Pancreas (tissue), 10 donors: Measurements from ENCODE around the gene CNTNAP5. TPM values are rescaled to one million over a fixed set of nuclear protein-coding genes. Genes with fewer than 3 reads are reported as not detected.

Experiments
- ATAC-seq, 4 donors: fragments of 200-7000 bp; cut with Tn5 transposase; one replicate each; pipeline versions ENCODE4 v1.8.0 to v1.9.1; 2020; ENCODE audit warnings: mild to moderate bottlenecking in 4 of 4, moderate library complexity in 4 of 4
- DNase-seq, 6 donors: peaks; one replicate each; pipeline ENCODE4 v3.0.0-alpha.2; 2020
- FAIRE-seq: peaks from 2 replicates; lab custom pipeline; 2012; peaks lifted over from hg19 to GRCh38; lab: Jason Lieb, UNC
- H3K27ac ChIP-seq, 4 donors: fragments of 200-600 bp; sonication (generic); 1 replicate in 3 of 4; 2 replicates in 1 of 4; pipeline versions ENCODE4 v1.5.0 to v1.8.0; 2020
- H3K27me3 ChIP-seq, 4 donors: fragments of 200-600 bp; one replicate each; pipeline ENCODE4 v1.8.0; 2021
- H3K36me3 ChIP-seq, 3 donors: fragments of 200-600 bp; sonication (generic) in 1 of 3; one replicate each; pipeline versions ENCODE4 v1.5.0 to v1.8.0; 2020 to 2021
- H3K4me1 ChIP-seq, 3 donors: fragments of 200-600 bp; one replicate each; pipeline ENCODE4 v1.8.0; 2021
- H3K4me3 ChIP-seq, 4 donors: fragments of 200-600 bp; sonication (generic) in 2 of 4; one replicate each; pipeline versions ENCODE4 v1.5.0 to v1.8.0; 2020 to 2021
- H3K9me3 ChIP-seq, 4 donors: fragments of 200-600 bp; one replicate each; pipeline ENCODE4 v1.8.0; 2021
- WGBS, 2 donors: extraction: QIAGEN DNeasy Blood & Tissue Kit; methylation state at CpG; one replicate each; pipeline ENCODE4 v1.1.7; 2013; 5-methylcytosine and 5-hydroxymethylcytosine counted together
- intact Hi-C, 3 donors: fragments of 100-400 bp; cut with DNase I; formaldehyde crosslinking; loops; one replicate each; pipeline versions ENCODE4 v1.11.1 to v1.14.2; 2022
- polyA plus RNA-seq, 2 donors: library from polyadenylated mRNA; stranded (reverse); fragments of 200-250 nt; gene quantifications; one replicate each; pipeline ENCODE4 v1.2.3, GENCODE V29; 2013
- total RNA-seq, 6 donors: library from RNA; stranded (reverse); fragmentation: NEBNext Ultra II Directional in 4 of 6; extraction: Animal tissue kit (Norgen Biotek cat#: 25700) in 4 of 6; gene quantifications; one replicate each; pipeline versions ENCODE4 v1.2.1 to v1.2.4, GENCODE V29; 2021 to 2023
- TF ChIP-seq, protein P1 (sequence below), 4 donors: fragments of 200-600 bp; sonication (generic) in 3 of 4; IDR thresholded peaks; one replicate each; pipeline versions ENCODE4 v1.5.0 to v1.8.0; 2021; ENCODE audit warnings: antibody characterized with exemption in 4 of 4
- donor health status: healthy with polysubstance abuse.
- donor health status: DM: no; HTN: no; CAD: no; lungs with moderate emphysema.
- donor health status: DM: no; HTN: no; CAD: no.
- donor health status: control.
- donor health status: control.
- donor health status: Bipolar disorder and iron deficiency.
- donor health status: DM: yes; HTN: yes; CAD: no.
- donor health status: DM: no; HTN: no; CAD: no.
- donor health status: DM: no; HTN: no; CAD: no.
- donor health status: DM: yes; HTN: yes; CAD: no.

CNTNAP5 gene
- total and polyA plus RNA-seq, 8 donors: 0.05 to 0.43 (median 0.12) TPM

- 63 to 77% methylated on average over 1 of the region's 1 CpG for WGBS, 2 donors
- intact Hi-C loops: no loop called here
- FAIRE-seq (no peak), ATAC-seq (no peak), DNase-seq (no peak)
- no peaks in the 10 kb centered on the region for H3K27me3 ChIP-seq
- no peaks in the 10 kb centered on the region for H3K36me3 ChIP-seq
- no peak overlapping the region for H3K4me3 ChIP-seq
- H3K4me1 ChIP-seq: no peaks in the 10 kb centered on the region
- no peaks in the 10 kb centered on the region for H3K9me3 ChIP-seq
- TF ChIP-seq, protein P1, sequence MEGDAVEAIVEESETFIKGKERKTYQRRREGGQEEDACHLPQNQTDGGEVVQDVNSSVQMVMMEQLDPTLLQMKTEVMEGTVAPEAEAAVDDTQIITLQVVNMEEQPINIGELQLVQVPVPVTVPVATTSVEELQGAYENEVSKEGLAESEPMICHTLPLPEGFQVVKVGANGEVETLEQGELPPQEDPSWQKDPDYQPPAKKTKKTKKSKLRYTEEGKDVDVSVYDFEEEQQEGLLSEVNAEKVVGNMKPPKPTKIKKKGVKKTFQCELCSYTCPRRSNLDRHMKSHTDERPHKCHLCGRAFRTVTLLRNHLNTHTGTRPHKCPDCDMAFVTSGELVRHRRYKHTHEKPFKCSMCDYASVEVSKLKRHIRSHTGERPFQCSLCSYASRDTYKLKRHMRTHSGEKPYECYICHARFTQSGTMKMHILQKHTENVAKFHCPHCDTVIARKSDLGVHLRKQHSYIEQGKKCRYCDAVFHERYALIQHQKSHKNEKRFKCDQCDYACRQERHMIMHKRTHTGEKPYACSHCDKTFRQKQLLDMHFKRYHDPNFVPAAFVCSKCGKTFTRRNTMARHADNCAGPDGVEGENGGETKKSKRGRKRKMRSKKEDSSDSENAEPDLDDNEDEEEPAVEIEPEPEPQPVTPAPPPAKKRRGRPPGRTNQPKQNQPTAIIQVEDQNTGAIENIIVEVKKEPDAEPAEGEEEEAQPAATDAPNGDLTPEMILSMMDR (IDR thresholded peaks at IDR 0.05): no peak
- no peak overlapping the region for H3K27ac ChIP-seq
Observed at GRCh38 chr2:124692707-124693106, 667.6 kb downstream of the CNTNAP5 start.

GRCh38 chr2:124693156-124693555 is 668.1 kb downstream of the CNTNAP5 start:
- Histone ChIP-seq H3K4me3 (no peak overlapping the region), H3K27me3 (no peaks in the 10 kb centered on the region), H3K27ac (no peak overlapping the region), H3K9me3 (no peaks in the 10 kb centered on the region), H3K4me1 (no peaks in the 10 kb centered on the region), H3K36me3 (no peaks in the 10 kb centered on the region)
- 38 to 42% methylated on average over 1 of the region's 1 CpG for WGBS, 2 donors
- ATAC-seq (no peak), DNase-seq (no peak), FAIRE-seq (no peak)
- TF ChIP-seq, protein P1 (IDR thresholded peaks at IDR 0.05): no peak
- intact Hi-C loops: no loop called here

- no peak overlapping the region for H3K27ac ChIP-seq
- ATAC-seq (no peak), DNase-seq (no peak), FAIRE-seq (no peak)
- WGBS, 2 donors: 52 to 73% methylated on average over 3 to 4 of the region's 4 CpGs
- H3K36me3 ChIP-seq: no peaks in the 10 kb centered on the region
- no peaks in the 10 kb centered on the region for H3K27me3 ChIP-seq
- no peaks in the 10 kb centered on the region for H3K4me1 ChIP-seq
- TF ChIP-seq, protein P1 (IDR thresholded peaks at IDR 0.05): no peak
- no peaks in the 10 kb centered on the region for H3K9me3 ChIP-seq
- intact Hi-C loops: no loop called here
- H3K4me3 ChIP-seq: no peak overlapping the region
Observed at GRCh38 chr2:124698979-124699565, 674.0 kb downstream of the CNTNAP5 start.

- no peak for DNase-seq
- no peaks in the 10 kb centered on the region for H3K36me3 ChIP-seq
- no peak for ATAC-seq
- intact Hi-C loops: no loop called here
- no peak overlapping the region for H3K27ac ChIP-seq
- no peak overlapping the region for H3K4me3 ChIP-seq
- no peak for FAIRE-seq
- TF ChIP-seq, protein P1 (IDR thresholded peaks at IDR 0.05): no peak
- H3K27me3 ChIP-seq: no peaks in the 10 kb centered on the region
- H3K9me3 ChIP-seq: no peaks in the 10 kb centered on the region
- no peaks in the 10 kb centered on the region for H3K4me1 ChIP-seq
Observed at GRCh38 chr2:124702777-124703176, 677.7 kb downstream of the CNTNAP5 start.

DNA sequence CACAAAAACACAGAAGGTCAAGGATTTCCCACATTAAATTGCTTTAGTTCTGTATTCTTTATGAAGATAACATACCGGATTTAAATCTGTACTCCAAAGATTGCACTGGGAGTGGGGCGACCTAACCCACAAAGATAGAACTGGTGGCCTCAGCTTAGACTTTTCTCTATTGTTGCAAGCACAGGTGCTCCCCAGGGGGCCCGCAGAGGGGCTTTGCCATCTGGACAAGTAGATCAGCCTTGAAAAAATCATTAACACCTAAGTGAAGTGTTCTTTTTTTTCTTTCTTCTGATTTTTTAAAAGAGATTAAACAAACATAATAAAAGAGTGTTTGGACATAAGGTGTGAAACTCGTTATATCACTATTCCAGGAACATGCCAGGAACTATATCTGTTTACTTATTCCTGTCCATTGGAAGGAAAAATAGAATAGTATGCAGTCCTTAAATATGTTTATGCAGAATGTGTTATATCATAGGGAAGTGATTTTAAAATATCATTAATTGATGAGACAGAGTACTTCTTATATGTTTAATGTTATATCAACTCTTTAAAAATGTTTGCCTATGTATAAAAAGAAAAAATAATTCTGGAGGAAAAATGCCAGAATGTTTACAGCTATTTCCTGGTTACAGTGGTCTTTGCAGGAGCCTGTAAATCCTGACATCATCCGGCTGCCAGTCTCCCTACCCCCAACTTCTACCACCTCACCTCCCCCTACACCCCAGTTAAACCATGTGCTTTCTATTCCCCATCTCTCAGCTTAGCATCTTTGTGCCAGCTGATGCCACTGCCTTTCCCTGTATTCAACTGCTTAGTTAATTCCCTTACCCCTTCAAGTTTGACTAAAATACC is 679.2 kb downstream of the CNTNAP5 start:
- Histone ChIP-seq H3K4me3 (no peak overlapping the region), H3K4me1 (no peaks in the 10 kb centered on the region), H3K9me3 (no peaks in the 10 kb centered on the region), H3K27ac (no peak overlapping the region), H3K36me3 (no peaks in the 10 kb centered on the region), H3K27me3 (no peaks in the 10 kb centered on the region)
- TF ChIP-seq, protein P1 (IDR thresholded peaks at IDR 0.05): no peak
- ATAC-seq (no peak), DNase-seq (no peak), FAIRE-seq (no peak)
- intact Hi-C loops: no loop called here
- 28% methylated on average over 5 of the region's 5 CpGs for WGBS, 2 donors
